Activated naive CD8-positive, alpha-beta T cell treated with anti-CD3 and anti-CD28 coated beads, Interleukin-2, amount 50 U/mL, for 16 hours (primary cell): ENCODE results near the gene OR13A1.
"Not testable (repeated sequence)": the region's sequence is repeated elsewhere in the genome, so short reads cannot be mapped to it uniquely, and the experiment has no call there.

Experiments
- DNase-seq: peaks from one replicate; pipeline ENCODE4 v3.0.0-alpha.2; 2020; ENCODE audit warnings: low read depth, low spot score

Gene OR13A1, protein sequence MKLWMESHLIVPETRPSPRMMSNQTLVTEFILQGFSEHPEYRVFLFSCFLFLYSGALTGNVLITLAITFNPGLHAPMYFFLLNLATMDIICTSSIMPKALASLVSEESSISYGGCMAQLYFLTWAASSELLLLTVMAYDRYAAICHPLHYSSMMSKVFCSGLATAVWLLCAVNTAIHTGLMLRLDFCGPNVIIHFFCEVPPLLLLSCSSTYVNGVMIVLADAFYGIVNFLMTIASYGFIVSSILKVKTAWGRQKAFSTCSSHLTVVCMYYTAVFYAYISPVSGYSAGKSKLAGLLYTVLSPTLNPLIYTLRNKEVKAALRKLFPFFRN

DNA sequence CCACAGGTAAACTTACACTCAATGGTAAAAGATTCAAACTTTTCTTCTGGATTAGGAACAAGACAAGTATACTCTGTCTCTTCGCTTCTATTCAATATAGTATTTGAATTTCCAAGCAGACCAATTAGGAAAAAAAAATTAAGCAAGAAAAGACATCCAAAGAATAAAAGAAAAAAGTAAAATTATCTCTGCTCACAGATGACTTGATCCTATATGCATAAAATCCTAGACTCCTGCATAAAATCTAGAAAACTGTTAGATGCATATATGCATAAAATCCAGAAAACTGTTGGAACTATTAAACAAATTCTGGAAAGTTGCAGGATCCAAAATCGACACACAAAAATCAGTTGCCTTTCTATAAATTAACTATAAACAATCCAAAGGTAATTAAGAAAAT, at the start of gene OR13A1:
Gene OR13A1, minus strand, starts transcription at position 101 of the 400 bp plus-strand sequence. CDS start 11,186 bp downstream, outside the sequence.
- DNase-seq: no peak

DNA sequence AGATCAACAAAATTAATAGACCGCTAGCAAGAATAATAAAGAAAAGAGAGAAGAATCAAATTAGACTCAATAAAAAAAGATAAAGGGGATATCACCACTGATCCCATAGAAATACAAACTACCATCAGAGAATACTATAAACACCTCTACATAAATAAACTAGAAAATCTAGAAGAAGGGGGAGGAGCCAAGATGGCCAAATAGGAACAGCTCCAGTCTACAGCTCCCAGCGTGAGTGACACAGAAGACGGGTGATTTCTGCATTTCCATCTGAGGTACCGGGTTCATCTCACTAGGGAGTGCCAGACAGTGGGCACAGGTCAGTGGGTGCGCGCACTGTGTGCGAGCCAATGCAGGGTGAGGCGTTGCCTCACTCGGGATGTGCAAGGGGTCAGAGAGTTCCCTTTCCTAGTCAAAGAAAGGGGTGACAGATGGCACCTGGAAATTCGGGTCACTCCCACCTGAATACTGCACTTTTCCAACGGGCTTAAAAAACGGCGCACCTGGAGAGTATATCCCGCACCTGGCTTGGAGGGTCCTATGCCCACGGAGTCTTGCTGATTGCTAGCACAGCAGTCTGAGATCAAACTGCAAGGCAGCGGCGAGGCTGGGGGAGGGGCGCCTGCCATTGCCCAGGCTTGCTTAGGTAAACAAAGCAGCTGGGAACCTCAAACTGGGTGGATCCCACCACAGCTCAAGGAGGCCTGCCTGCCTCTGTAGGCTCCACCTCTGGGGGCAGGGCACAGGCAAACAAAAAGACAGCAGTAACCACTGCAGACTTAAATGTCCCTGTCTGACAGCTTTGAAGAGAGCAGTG, 46.8 kb upstream of the OR13A1 start:
- not testable (repeated sequence) for DNase-seq

DNA sequence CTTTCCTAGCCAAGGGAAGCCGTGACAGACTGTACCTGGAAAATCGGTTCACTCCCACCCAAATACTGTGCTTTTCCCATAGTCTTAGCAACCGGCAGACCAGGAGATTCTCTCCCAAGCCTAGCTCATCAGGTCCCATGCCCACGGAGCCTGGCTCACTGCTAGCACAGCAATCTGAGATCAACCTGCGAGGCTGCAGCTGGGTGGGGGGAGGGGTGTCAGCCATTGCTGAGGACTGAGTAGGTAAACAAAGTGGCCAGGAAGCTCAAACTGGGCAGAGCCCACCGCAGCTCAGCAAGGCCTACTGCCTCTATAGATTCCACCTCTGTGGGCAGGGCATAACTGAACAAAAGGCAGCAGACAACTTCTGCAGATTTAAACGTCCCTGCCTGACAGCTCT, 43.6 kb upstream of the OR13A1 start:
- not testable (repeated sequence) for DNase-seq

DNA sequence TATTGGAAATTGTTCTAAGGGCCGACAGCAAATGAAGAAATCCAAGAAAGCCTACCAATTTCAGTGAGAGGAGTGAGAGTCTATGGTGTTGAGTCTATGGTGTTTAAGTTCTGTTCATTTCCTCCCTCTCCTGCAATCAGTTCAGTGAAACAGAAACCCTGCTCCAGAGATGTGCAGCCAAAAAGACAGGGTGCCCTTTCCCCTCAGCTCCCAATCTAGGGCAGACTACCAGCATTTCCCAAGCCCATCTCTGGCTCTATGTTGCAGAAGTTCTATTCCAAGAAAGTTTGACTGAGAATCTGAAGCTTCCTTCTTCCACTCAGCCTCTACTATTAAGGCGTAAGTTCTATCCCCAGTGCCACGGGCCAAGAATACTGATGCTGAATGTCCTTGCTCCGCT, 40.1 kb upstream of the OR13A1 start:
- DNase-seq: no peak

DNA sequence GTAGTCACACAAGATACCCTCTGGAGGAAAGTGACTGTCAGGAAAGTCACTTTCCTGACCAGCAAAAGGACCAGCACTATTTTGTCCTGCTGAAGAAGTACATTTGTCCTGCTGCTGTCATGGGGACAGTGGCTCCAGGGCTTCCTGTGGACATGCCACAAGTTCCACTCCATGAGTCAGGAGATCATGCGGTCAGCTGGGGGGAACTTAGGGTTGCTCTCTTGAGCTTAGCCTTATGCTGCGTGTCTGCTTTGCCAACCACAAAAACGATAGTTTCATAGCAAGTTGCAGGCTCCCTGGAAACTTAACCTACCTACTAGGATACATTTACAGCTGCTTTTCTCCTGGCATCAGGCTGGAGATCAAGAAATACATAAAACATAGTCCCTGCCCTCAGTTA, 38.9 kb upstream of the OR13A1 start:
- no peak for DNase-seq

DNA sequence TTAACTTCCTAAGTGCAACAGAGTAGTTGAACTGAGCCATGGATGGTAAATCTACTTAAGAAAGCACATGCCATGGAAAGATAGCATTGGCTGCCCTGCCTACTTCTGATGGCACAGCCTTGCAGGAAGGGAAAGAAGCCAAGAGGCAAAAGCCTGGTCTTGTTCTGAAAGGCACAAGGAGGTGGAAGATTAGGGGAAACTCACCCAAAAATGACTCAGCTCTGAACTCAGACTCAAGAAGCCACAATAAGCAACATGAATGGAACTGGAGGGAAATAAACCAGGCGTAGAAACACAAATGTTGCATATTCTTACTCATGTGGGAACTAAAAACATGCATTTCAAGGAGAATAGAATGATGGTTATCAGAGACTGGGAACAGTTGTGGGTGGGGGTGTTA, 37.8 kb upstream of the OR13A1 start:
- no peak for DNase-seq

DNA sequence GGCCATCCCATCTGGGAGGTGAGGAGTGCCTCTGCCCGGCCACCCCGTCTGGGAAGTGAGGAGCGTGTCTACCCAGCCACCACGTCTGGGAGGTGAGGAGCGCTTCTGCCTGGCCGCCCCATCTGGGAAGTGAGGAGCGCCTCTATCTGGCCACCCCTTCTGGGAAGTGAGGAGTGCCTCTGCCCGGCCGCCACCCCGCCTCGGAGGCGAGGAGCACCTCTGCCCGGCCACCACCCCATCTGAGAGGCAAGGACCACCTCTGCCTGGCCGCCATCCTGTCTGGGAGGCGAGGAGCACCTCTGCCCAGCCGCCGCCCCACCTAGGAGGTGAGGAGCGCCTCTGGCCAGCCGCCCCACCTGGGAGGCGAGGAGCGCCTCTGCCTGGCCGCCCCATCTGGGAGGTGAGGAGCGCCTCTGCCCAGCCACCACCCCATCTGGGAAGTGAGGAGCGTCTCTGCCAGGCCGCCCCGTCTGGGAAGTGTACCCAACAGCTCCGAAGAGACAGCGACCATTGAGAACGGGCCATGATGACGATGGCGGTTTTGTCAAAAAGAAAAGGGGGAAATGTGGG, 32.9 kb upstream of the OR13A1 start:
- not testable (repeated sequence) for DNase-seq

DNA sequence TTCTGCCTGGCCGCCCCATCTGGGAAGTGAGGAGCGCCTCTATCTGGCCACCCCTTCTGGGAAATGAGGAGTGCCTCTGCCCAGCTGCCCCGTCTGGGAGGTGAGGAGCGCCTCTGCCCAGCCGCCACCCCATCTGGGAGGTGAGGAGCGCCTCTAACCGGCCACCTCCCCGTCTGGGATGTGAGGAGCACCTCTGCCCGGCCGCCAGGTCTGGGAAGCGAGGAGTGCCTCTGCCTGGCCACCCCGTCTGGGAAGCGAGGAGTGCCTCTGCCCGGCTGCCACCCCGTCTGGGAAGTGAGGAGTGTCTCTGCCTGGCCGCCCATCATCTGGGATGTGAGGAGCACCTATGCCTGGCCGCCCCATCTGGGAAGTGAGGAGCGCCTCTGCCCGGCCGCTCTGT, 32.1 kb upstream of the OR13A1 start:
- not testable (repeated sequence) for DNase-seq

DNA sequence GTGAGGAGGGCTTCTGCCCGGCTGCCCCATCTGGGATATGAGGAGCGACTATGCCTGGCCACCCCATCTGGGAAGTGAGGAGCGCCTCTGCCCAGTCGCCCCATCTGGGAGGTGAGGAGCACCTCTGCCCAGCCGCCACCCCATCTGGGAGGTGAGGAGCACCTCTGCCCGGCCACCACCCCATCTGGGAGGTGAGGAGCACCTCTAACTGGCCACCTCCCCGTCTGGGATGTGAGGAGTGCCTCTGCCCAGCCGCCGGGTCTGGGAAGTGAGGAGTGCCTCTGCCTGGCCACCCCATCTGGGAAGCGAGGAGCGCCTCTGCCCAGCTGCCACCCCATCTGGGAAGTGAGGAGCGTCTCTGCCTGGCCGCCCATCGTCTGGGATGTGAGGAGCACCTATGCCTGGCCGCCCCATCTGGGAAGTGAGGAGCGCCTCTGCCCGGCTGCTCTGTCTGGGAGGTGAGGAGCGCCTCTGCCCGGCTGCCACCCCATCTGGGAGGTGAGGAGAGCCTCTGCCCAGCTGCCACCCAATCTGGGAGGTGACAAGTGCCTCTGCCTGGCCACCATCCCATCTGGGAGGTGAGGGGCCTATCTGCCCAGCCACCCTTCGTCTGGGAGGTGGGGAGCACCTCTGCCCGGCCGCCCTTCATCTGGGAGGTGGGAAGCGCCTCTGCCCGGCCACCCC, 31.4 kb upstream of the OR13A1 start:
- not testable (repeated sequence) for DNase-seq

DNA sequence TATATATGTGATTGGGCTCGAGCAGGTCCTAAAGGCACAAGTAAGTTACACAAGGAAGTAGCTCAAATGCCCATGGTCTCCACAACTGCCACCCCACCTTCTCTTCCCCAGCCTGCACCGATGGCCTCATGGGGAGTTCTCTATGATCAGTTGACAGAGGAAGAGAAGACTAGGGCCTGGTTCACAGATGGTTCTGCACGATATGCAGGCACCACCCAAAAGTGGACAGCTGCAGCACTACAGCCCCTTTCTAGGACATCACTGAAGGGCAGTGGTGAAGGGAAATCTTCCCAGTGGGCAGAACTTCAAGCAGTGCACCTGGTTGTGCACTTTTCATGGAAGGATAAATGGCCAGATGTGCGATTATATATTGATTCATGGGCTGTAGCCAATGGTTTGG, 25.0 kb upstream of the OR13A1 start:
- DNase-seq: not testable (repeated sequence)

DNA sequence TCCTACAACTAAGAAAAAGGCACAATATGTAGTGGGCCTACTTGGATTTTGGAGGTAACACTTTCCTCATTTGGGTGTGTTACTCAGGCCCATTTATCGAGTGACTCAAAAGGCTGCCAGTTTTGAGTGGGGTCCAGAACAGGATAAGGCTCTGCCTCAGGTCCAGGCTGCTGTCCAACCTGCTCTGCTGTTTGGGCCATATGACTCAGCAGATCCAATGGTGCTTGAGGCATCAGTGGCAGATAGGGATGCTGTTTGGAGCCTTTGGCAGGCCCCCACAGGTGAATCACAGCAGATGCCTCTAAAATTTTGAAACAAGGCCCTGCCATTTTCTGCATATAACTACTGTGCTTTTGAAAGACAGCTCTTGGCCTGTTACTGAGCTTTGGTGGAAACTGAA, 24.5 kb upstream of the OR13A1 start:
- no peak for DNase-seq

DNA sequence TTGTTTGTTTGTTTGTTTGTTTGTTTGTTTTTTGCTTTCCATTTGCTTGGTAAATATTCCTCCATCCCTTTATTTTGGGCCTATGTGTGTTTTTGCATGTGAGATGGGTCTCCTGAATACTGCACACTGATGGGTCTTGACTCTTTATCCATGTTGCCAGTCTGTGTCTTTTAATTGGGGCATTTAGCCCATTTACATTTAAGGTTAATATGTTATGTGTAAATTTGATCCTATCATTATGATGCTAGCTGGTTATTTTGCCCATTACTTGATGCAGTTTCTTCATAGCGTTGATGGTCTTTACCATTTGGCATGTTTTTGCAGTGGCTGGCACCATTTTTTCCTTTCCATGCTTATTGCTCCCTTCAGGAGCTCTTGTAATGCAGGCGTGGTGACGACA, 16.4 kb upstream of the OR13A1 start:
- not testable (repeated sequence) for DNase-seq

DNA sequence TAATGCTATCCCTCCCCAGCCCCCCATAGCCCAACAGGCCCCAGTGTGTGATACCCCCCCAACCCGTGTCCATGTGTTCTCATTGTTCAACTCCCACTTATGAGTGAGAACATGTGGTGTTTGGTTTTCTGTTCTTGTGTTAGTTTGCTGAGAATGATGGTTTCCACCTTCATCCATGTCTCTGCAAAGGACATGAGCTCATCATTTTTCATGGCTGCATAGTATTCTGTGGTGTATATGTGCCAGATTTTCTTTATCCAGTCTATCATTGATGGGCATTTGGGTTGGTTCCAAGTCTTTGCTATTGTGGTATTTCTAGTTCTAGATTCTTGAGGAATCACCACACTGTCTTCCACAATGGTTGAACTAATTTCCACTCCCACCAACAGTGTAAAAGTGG, 11.5 kb upstream of the OR13A1 start:
- DNase-seq: not testable (repeated sequence)

DNA sequence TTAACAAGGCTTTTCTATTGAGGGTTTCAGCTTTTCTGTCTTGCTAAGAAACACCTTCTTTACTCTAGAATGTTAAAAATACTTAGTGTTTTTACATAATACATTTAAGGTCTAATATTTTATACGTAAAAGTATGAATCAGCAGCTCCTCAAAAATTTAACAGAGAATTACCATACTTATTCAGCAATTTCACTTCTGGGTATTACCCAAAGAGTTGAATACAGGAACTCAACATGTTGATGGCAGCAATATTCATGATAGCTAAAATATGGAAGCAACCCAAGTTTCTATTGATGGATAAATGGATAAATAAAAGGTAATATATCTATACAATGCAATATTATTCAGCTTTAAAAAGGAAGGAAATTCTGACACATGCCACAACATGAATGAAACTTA, 9.7 kb upstream of the OR13A1 start:
- no peak for DNase-seq

DNA sequence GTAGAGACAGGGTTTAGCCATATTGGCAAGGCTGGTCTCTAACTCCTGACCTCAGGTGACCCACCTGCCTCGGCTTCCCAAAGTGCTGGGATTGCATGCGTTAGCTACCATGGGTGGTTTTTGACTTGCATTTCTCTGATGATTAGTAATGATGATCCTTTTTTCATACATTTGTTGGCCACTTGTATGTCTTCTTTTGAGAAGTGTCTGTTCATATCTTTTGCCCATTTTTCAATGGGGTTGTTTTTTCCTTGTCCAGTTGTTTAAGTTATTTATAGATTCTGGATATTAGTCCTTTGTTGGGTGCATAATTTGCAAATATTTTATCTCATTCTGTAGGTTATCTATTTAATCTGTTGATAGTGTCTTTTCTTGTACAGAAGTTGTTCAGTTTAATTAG, 4.3 kb upstream of the OR13A1 start:
- DNase-seq: no peak

DNA sequence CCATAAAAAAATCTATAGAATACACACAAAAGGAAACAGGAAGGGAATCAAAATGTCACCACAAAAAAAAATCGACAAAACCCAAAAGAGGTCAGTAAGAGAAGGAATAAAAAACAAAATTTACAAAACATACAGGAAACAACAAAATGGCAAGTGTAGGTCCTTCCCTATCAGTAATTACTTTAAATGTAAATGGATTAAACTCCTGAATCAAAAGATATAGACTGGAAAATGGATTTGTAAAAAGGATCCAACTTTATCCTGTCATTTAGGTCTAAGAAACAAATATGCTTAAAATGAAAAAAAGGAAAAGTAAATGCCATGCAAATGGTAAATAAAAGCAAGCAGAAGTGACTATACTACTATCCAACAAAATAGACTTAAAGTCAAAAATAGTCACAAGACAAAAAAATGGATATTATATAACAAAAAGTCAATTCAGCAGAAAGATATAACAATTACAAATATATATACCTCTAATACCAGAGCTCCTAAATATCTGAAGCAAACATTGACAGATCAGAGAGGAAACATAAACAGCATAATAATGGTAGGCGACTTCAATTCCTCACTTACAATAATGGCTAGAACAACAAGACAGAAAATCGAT, 2.0 kb downstream of the OR13A1 start:
- no peak for DNase-seq

DNA sequence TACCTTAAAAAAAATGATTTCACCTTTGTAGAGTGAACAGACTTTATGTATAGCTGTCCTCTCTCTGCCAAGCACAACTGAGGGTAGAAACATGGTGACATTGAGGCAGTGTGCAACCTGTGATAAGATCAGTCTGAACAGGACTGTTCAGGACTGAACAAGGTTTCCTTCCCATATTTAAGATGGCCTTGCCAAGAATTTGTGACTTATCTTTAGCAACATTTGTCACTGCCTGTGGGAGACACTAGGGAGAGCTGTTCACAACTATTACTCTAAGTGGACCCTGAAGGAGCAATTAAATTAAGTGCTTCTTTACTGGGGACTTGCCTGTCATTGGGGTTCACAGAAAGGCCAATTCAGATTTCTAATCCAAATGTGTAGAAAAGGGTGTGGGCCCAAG, 6.7 kb downstream of the OR13A1 start:
- DNase-seq: no peak

DNA sequence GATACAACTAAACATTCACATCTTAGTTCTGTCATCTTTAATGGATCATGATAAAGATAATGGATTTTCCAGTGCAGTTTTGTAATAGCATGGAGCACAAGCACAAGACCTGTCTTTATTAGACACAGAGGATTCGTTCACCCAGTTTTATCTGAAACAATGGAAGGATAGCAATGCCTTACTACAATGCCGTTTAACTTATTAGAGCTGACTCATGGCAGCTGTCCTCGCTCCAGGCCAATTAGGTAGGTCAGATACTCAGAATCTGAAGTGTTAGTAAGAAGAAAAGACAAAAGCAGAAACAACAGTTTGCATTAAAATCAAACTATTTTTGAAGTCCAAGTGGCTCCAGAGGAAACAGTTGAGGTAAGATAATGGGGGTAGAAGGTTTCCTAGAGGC, 12.8 kb downstream of the OR13A1 start:
- no peak for DNase-seq

DNA sequence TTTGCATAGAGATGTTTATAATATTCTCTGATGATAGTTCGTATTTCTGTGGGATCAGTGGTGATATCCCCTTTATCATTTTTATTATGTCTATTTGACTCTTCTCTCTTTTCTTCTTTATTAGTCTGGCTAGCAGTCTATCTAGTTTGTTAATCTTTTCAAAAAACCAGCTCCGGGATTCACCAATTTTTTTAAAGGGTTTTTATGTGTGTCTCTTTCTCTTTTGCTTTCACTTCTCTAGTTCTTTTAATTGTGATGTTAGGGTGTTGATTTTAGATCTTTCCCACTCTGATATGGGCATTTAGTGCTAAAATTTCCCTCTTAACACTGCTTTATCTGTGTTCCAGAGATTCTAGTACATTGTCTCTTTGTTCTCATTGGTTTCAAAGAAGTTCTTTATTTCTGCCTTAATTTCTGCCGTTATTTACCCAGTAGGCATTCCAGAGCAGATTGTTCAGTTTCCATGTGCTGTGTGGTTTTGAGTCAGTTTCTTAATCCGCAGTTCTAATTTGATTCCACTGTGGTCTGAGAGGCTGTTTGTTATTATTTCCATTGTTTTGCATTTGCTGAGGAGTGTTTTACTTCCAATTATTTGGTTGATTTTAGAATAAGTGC, 17.0 kb downstream of the OR13A1 start:
- DNase-seq: not testable (repeated sequence)

DNA sequence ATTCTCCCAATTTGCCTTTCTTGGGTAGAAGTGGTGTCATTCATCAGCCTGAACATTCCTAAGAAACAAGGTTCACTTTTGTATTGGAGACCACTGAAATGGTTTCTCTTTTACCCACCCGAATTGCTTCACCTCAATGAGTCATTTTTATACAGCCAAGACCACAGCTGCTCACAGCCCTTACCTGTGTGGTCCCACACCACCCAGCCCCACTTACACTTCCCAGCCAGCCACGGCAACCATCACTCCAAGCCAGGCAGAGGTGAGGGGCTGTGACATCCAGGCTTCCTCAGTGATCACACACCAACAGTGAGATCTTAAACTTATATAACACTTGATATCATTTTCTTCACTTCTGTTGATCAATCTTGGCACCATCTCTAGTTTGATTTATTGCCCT, 20.7 kb downstream of the OR13A1 start:
- no peak for DNase-seq

DNA sequence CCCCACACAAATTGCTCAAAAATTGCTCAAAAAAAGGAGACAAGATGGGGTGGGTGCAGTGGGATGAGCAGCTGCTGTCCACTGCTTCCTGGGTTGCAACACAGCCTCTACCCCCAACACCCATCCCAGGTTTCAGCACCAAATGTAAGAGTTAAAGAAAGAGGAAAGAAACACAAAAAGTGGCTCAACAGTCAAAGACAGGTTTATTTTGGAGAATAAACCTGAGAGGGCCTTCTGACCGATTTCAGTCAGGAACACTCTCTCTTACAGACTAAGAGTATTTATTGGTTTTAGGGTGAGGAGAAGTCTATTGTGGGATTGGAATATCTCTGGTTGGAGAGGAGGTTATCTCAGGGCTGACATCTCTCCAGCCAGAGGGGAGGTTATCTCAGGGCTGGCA, 28.4 kb downstream of the OR13A1 start:
- DNase-seq: no peak
